ENCODE measurements around the gene PADI3. TPM values are rescaled to one million over a fixed set of nuclear protein-coding genes. Genes with fewer than 3 reads are reported as not detected.

Gene PADI3
- total and polyA plus RNA-seq, 9 of the 15 experiments (the other 6 are each of a cell fraction or from before 2014, with no cell fraction given), result not detected

DNA sequence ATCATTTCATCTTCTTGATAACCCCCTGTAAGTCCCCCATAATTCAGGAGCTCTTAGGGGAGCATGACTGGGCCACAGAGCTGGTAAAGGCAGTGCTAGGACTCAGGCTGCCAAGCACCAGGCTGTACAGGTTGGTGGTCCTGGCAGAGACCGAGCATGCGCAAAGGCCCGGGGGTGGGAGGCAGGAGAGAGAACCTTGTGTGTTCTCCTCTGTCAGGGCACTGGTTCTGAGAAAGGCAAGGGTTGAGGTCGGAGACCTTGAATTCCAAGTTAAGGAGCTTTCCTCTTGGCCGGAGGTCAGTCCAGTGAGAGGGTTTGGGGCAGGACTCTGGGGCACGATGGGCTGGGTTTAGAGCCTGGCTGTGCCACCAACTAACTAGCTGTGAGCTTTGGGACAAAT lies 23.2 kb downstream of the PADI3 start (continued):
- TF ChIP-seq, protein P1, sequence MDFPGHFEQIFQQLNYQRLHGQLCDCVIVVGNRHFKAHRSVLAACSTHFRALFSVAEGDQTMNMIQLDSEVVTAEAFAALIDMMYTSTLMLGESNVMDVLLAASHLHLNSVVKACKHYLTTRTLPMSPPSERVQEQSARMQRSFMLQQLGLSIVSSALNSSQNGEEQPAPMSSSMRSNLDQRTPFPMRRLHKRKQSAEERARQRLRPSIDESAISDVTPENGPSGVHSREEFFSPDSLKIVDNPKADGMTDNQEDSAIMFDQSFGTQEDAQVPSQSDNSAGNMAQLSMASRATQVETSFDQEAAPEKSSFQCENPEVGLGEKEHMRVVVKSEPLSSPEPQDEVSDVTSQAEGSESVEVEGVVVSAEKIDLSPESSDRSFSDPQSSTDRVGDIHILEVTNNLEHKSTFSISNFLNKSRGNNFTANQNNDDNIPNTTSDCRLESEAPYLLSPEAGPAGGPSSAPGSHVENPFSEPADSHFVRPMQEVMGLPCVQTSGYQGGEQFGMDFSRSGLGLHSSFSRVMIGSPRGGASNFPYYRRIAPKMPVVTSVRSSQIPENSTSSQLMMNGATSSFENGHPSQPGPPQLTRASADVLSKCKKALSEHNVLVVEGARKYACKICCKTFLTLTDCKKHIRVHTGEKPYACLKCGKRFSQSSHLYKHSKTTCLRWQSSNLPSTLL (IDR thresholded peaks at IDR 0.05), result no peak

DNA sequence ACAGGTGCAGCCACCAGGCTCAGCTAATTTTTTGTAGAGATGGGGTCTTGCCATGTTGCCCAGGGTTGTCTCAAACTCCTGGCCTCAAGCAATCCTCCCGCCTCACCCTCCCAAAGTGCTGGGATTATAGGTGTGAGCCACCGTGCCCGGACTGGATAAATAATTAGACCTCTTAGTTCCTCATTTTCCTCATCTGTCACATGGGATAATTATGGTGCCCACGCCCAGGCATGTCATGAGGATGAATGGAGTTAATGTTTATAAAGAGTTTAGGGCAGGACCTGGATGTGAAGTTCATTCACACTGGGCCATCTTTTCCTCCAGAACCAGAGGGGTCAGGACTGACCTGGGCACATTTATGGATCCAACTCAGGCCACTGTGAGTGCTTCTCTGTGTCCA lies 23.7 kb downstream of the PADI3 start:
- in situ Hi-C loops (cut with MboI) (no loop called here), intact Hi-C loops (cut with micrococcal nuclease) (no loop called here)
- ChIA-PET CTCF (ENCODE audit: low intra/inter-chr PET ratio) (no interaction called here), POLR2A (interaction anchor here (1.8 kb wide), 1 partner anchor 9 kb away, joined by 6 read pairs; no protein-coding TSS in a partner anchor)
- H3K9me1 ChIP-seq (ENCODE audit: control insufficient read depth, insufficient read depth, low read length), result peaks cover 5% of the 10 kb centered on the region
- H3K79me2 ChIP-seq (ENCODE audit: control insufficient read depth, insufficient read depth, low read length), result no peaks in the 10 kb centered on the region
- FAIRE-seq (no peak), DNase-seq (ENCODE audit: extremely low read depth in 1 of 4, low spot score in 3 of 4) (no peak), ATAC-seq (no peak)
- no peaks in the 10 kb centered on the region for H3K9me3 ChIP-seq (replicated peaks; ENCODE audit: control insufficient read depth, insufficient read depth, low read depth, low read length)
- no peak overlapping the region for H3K27ac ChIP-seq (ENCODE audit: extremely low read depth, low read depth, low read length)
- peaks cover 3 to 49% of the 10 kb centered on the region in 2 experiments; a peak in 4 of 5 replicates for H3K27me3 ChIP-seq (ENCODE audit: control insufficient read depth in 2 of 2, insufficient read depth in 2 of 2, low read length in 2 of 2)
- no TSS peak for BruUV-seq (replicated peaks)
- H3K4me3 ChIP-seq, result no peak overlapping the region
- H3K36me3 ChIP-seq (ENCODE audit: control insufficient read depth, insufficient read depth, low read length), result no peaks in the 10 kb centered on the region
- 0% methylated on average over 4 of the region's 4 CpGs for WGBS (ENCODE audit: insufficient coverage, low coverage, missing lambda C conversion rate)
- H3K4me2 ChIP-seq (ENCODE audit: insufficient read depth, low read length), result no peak overlapping the region
- no peaks in the 10 kb centered on the region for H3K4me1 ChIP-seq (replicated peaks in 1 of 2; ENCODE audit: control insufficient read depth in 2 of 2, insufficient read depth in 2 of 2, low read length in 2 of 2)
- no peak overlapping the region for H3K9ac ChIP-seq (ENCODE audit: insufficient read depth in 1 of 2, low read depth in 2 of 2, low read length in 2 of 2)
- no peak overlapping the region for H2AFZ ChIP-seq (ENCODE audit: low read depth, low read length)
- H4K20me1 ChIP-seq (replicated peaks; ENCODE audit: control insufficient read depth, insufficient read depth, low read length), result peaks cover 7% of the 10 kb centered on the region
- TF ChIP-seq, protein P2, sequence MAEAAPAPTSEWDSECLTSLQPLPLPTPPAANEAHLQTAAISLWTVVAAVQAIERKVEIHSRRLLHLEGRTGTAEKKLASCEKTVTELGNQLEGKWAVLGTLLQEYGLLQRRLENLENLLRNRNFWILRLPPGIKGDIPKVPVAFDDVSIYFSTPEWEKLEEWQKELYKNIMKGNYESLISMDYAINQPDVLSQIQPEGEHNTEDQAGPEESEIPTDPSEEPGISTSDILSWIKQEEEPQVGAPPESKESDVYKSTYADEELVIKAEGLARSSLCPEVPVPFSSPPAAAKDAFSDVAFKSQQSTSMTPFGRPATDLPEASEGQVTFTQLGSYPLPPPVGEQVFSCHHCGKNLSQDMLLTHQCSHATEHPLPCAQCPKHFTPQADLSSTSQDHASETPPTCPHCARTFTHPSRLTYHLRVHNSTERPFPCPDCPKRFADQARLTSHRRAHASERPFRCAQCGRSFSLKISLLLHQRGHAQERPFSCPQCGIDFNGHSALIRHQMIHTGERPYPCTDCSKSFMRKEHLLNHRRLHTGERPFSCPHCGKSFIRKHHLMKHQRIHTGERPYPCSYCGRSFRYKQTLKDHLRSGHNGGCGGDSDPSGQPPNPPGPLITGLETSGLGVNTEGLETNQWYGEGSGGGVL (CRISPR knock-in tag; IDR thresholded peaks at IDR 0.05), result no peak
- no peak for TF ChIP-seq FOSL1 (tag; conservative IDR thresholded peaks at IDR 0.05)
- TF ChIP-seq, protein P3, sequence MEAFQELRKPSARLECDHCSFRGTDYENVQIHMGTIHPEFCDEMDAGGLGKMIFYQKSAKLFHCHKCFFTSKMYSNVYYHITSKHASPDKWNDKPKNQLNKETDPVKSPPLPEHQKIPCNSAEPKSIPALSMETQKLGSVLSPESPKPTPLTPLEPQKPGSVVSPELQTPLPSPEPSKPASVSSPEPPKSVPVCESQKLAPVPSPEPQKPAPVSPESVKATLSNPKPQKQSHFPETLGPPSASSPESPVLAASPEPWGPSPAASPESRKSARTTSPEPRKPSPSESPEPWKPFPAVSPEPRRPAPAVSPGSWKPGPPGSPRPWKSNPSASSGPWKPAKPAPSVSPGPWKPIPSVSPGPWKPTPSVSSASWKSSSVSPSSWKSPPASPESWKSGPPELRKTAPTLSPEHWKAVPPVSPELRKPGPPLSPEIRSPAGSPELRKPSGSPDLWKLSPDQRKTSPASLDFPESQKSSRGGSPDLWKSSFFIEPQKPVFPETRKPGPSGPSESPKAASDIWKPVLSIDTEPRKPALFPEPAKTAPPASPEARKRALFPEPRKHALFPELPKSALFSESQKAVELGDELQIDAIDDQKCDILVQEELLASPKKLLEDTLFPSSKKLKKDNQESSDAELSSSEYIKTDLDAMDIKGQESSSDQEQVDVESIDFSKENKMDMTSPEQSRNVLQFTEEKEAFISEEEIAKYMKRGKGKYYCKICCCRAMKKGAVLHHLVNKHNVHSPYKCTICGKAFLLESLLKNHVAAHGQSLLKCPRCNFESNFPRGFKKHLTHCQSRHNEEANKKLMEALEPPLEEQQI (IDR thresholded peaks at IDR 0.05), result no peak
- no peak for TF ChIP-seq PTRF (tag; IDR thresholded peaks at IDR 0.05)
- TF ChIP-seq NR2C1 (IDR thresholded peaks at IDR 0.05), result no peak
- no peak for TF ChIP-seq NR2C1 (tag; IDR thresholded peaks at IDR 0.05)
- TF ChIP-seq XRCC4 (IDR thresholded peaks at IDR 0.05; ENCODE audit: extremely low read depth, insufficient read depth, insufficient read length), result no peak
- TF ChIP-seq TRIM28 (IDR thresholded peaks at IDR 0.05), result no peak
- no peak for TF ChIP-seq SRSF7 (optimal IDR thresholded peaks at IDR 0.05; ENCODE audit: low read depth, low read length)
- no peak for TF ChIP-seq SMARCC2 (IDR thresholded peaks at IDR 0.05; ENCODE audit: low read depth)
- TF ChIP-seq ELF4 (CRISPR knock-in tag; IDR thresholded peaks at IDR 0.05), result no peak
- no peak for TF ChIP-seq SMARCB1 (IDR thresholded peaks at IDR 0.05; ENCODE audit: insufficient read length, low read depth)
- TF ChIP-seq GTF2E2 (tag; IDR thresholded peaks at IDR 0.05), result no peak
- TF ChIP-seq KLF1 (tag; IDR thresholded peaks at IDR 0.05), result no peak
- TF ChIP-seq, protein P4, sequence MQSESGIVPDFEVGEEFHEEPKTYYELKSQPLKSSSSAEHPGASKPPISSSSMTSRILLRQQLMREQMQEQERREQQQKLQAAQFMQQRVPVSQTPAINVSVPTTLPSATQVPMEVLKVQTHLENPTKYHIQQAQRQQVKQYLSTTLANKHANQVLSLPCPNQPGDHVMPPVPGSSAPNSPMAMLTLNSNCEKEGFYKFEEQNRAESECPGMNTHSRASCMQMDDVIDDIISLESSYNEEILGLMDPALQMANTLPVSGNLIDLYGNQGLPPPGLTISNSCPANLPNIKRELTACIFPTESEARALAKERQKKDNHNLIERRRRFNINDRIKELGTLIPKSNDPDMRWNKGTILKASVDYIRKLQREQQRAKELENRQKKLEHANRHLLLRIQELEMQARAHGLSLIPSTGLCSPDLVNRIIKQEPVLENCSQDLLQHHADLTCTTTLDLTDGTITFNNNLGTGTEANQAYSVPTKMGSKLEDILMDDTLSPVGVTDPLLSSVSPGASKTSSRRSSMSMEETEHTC (IDR thresholded peaks at IDR 0.05), result no peak
